ENCODE data around the gene ACOT12.

ACOT12 gene

DNA sequence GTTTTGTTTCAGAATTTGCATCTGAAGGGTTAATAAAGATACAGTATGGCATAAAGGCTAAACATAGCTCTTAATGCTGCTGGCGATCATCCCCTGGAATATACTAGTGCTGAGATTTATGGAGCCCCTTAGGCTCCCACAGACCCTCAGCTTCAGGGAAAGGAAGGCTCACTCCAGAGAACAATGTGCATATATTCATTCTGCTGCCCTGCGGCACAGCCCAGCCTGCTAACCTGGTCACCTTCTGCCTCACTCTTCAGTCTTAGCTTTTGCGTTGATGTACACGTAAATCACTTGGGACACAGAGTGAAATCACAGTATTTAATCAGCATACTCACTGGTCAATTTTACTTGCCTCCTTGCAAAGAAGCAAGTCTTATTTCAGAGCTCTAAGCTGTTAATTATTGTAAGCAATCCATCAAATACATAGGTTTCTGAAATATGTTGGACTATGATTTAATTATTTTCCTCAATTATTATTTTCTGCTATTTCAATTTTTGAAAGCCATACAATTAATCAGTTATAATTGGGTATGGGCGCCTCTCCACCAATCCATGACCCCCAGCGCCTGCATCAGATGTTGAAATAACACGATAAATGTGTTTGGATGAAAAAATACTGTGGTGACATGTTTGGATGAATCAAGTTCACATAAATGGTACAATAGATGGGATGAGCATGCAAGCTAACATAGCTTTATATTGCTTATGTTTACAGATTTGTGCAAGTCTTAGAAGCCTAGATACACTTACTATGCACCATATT, 11.4 kb upstream of the ACOT12 start:
- CTCF ChIA-PET, result no interaction called here
- no peak for DNase-seq (ENCODE audit: low read depth, low spot score)
- POLR2A ChIA-PET, result no interaction called here
- TF ChIP-seq, protein P1, sequence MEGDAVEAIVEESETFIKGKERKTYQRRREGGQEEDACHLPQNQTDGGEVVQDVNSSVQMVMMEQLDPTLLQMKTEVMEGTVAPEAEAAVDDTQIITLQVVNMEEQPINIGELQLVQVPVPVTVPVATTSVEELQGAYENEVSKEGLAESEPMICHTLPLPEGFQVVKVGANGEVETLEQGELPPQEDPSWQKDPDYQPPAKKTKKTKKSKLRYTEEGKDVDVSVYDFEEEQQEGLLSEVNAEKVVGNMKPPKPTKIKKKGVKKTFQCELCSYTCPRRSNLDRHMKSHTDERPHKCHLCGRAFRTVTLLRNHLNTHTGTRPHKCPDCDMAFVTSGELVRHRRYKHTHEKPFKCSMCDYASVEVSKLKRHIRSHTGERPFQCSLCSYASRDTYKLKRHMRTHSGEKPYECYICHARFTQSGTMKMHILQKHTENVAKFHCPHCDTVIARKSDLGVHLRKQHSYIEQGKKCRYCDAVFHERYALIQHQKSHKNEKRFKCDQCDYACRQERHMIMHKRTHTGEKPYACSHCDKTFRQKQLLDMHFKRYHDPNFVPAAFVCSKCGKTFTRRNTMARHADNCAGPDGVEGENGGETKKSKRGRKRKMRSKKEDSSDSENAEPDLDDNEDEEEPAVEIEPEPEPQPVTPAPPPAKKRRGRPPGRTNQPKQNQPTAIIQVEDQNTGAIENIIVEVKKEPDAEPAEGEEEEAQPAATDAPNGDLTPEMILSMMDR (IDR thresholded peaks at IDR 0.05; ENCODE audit: insufficient read depth, low read length, missing control alignments), result no peak
- H3K4me3 ChIP-seq (ENCODE audit: low read depth, low read length), result no peak overlapping the region

DNA sequence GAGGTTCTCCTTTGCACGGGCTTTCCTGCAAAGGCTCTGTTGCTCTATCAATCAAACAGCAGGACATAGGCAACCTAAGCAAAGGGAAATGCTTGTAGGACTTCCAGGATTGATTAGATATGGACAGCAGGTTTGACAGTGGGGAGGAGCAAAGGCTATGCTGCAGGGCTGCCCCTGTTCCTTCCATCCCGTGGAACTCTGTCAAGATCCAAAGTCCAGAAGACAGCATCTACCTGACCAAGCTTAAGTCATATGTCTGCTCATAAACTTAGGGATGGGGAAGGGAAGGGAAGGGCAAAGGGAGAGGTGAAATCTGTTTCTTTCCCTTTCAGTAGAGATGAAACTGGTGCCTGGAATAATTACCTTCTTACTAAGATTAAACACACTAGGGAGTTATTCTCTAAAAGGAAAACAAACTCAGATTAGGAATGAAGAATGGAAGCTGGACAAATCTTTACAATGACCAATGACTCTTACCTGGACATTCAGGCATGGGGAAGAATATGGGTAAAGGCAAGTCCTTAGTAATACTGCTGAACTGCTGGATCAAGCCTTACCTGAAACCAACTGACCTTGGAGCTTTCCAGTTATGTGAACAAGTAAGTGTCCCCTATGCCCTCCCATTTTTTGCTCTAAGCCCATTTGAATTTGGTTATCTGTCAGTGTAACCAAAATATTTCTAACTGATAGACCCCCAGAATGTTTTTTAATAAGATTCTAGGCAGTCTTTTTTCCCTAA, 8.4 kb upstream of the ACOT12 start:
- TF ChIP-seq, protein P1 (IDR thresholded peaks at IDR 0.05; ENCODE audit: insufficient read depth, low read length, missing control alignments), result no peak
- DNase-seq (ENCODE audit: low read depth, low spot score), result no peak
- ChIA-PET CTCF (interaction anchor here (1.1 kb wide), 1 partner anchor 24 kb away, joined by 3 read pairs; no protein-coding TSS in a partner anchor), POLR2A (no interaction called here)
- no peak overlapping the region for H3K4me3 ChIP-seq (ENCODE audit: low read depth, low read length)

DNA sequence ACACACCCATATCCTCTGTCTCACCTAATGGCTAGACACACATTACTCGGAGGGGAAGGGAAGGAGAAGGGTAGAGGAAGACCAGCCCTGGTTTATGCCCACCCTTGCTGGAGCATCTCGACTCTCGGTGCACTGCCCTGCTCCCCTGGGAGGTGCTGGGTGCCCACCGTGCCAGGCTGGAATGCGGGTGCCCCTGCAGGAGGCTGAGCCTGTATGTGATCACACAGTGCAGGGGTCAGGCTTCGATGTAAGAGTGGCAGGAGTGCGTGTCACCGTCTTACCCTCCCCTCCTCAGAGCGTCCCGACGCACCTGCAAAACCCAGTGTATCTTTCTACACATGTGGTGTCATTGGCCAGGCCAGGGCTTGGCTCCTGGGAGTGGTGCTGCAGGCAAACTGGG, 7.3 kb upstream of the ACOT12 start:
- no peak for DNase-seq (ENCODE audit: low read depth, low spot score)
- ChIA-PET CTCF (no interaction called here), POLR2A (no interaction called here)
- TF ChIP-seq, protein P1 (IDR thresholded peaks at IDR 0.05; ENCODE audit: insufficient read depth, low read length, missing control alignments), result no peak
- no peak overlapping the region for H3K4me3 ChIP-seq (ENCODE audit: low read depth, low read length)

DNA sequence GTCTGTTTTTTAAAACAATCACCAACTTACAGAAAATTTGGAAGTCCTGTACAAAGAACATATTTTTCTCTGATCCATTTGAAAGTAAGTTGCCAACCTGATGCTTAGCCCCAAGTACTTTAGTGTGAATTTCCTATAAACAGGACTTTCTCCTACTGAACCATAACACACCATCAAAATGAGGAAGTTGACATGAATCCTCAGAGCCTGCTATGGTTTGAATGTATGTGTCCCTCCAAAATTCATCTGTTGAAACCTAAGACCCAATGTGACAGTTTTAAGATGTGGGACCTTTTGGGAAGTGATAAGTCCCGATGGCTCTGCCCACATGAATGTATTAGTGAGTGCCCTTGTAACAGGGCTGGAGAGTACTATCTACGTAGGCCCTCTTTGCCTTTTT, 6.4 kb upstream of the ACOT12 start:
- no peak overlapping the region for H3K4me3 ChIP-seq (ENCODE audit: low read depth, low read length)
- POLR2A ChIA-PET, result no interaction called here
- TF ChIP-seq, protein P1 (IDR thresholded peaks at IDR 0.05; ENCODE audit: insufficient read depth, low read length, missing control alignments), result no peak
- CTCF ChIA-PET, result no interaction called here
- DNase-seq (ENCODE audit: low read depth, low spot score), result no peak

DNA sequence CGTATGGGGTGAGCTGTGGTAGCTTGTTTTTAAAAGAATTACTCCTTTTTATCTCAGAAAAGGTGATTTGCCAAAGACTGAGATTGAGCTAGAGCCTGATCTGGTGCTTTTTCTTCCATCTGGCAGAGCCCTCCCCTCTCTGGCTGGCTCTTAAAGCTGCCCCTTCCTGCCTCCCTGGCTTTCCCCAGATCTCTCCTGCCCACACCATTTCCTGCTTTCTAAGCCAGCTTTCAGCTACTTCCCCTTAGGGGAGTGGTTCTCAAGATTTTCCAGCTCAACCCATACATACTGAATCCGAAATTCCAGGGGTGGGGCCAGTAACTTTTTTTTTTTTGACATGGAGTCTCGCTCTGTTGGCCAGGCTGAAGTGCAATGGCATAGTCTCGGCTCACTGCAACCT, 4.8 kb upstream of the ACOT12 start:
- DNase-seq (ENCODE audit: low read depth, low spot score), result no peak
- ChIA-PET CTCF (no interaction called here), POLR2A (no interaction called here)
- no peak overlapping the region for H3K4me3 ChIP-seq (ENCODE audit: low read depth, low read length)
- TF ChIP-seq, protein P1 (IDR thresholded peaks at IDR 0.05; ENCODE audit: insufficient read depth, low read length, missing control alignments), result no peak

DNA sequence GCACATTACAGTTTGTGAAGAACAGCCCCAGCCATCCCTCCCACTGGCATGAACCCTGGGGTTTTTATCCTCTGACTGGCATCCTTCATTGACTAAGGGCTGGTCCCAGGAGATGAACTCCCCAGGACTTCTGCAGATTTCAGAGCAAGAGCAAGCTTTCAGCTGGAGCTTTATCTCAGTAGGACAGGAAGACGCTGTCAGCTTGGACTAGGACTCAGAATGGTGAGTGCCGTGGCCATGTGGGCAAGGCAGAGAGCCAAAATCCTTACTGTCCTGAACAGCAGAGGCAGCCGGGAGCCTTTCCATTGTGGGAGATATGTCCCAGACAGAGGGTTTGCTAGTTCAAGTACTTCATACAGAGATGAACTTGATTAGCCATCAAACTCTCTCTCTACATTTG, 3.2 kb upstream of the ACOT12 start:
- CTCF ChIA-PET, result interaction anchor here (1.5 kb wide), 1 partner anchor 16 kb away, joined by 3 read pairs; no protein-coding TSS in a partner anchor
- POLR2A ChIA-PET, result interaction anchor here (0.6 kb wide), 1 partner anchor 55 kb away, joined by 4 read pairs; no protein-coding TSS in a partner anchor
- no peak for DNase-seq (ENCODE audit: low read depth, low spot score)
- TF ChIP-seq, protein P1 (IDR thresholded peaks at IDR 0.05; ENCODE audit: insufficient read depth, low read length, missing control alignments), result no peak
- no peak overlapping the region for H3K4me3 ChIP-seq (ENCODE audit: low read depth, low read length)
